ENCODE data around the gene CHMP6.

Gene CHMP6

DNA sequence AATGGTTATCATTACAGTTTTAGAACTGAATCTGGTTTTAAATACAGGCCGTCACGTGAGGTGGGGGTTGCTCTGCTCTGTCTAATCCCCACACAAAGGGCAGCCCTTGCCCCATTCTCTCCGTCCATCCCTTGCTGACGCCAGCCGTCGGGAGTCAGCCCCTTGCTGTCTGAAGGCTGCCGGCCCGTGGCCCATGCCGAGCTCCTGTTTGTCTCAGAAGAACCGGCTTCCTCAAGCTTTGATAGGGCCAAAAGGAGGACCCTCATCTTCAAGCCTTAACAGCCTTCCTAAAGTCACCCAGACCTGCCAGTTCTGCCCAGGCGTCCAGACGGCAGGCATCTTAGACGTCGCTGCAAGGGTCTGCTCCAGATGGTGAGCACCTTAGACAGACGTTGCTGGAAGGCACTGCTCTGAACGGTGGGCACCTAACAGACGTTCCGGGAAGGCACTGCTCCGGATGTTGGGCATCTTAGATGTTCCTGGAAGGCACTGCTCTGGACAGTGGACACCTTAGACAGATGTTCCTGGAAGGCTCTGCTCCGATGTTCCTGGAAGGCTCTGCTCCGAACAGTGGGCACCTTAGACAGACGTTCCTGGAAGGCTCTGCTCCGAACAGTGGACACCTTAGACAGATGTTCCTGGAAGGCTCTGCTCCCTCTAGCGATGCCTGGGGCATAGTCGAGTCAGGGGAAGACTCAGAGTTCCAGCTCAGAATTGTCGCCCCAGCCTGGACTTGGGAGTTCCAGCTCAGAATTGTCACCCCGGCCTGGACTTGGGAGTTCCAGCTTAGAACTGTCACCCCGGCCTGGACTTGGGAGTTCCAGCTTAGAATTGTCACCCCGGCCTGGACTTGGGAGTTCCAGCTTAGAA lies 35.1 kb upstream of the CHMP6 start:
- no peak for DNase-seq (ENCODE audit: low read depth)

GRCh38 chr17:80957461-80957941 lies 34.1 kb upstream of the CHMP6 start:
- no peak for DNase-seq (ENCODE audit: low read depth)

DNA sequence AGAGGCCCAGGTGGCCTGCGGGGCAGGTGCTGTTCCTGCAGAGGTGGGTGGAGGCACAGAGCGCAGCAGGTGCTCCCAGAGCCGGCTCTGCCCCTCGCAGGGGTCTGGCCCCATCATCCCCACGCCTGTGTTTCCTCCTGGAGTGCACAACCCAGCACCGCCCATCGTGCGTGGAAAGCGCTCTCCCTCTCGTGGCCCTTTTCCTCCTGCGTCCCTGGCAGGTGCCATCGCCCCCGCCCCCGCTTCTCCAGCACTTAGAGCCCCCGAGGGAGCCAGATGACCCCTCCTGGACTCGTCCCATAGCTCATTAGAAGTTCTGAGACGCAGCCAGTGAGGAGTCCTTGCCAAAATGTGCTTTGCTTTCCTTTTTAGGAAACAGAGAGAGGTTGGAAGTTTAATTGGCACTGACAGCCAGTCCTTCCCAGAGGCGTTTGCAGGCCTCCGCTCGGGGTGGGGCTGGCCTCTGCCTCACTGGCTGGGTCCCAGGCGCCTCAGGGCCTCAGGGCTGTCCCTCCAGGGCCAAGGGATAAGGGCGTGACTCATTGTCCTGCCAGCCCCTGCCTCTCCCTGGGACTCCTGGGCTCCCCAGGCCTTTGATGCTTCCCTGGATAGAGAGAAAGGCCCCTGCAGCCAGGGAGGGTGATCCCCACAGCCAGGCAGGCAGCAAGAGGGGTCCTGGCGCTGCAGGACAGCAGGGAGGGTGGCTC lies 32.2 kb upstream of the CHMP6 start:
- DNase-seq (ENCODE audit: low read depth): peak; percentile 51

- no peak for DNase-seq (ENCODE audit: low read depth)
Observed at GRCh38 chr17:80960037-80960796, 31.4 kb upstream of the CHMP6 start.

- no peak for DNase-seq (ENCODE audit: low read depth)
Observed at GRCh38 chr17:80960797-80961452, 30.7 kb upstream of the CHMP6 start.

DNA sequence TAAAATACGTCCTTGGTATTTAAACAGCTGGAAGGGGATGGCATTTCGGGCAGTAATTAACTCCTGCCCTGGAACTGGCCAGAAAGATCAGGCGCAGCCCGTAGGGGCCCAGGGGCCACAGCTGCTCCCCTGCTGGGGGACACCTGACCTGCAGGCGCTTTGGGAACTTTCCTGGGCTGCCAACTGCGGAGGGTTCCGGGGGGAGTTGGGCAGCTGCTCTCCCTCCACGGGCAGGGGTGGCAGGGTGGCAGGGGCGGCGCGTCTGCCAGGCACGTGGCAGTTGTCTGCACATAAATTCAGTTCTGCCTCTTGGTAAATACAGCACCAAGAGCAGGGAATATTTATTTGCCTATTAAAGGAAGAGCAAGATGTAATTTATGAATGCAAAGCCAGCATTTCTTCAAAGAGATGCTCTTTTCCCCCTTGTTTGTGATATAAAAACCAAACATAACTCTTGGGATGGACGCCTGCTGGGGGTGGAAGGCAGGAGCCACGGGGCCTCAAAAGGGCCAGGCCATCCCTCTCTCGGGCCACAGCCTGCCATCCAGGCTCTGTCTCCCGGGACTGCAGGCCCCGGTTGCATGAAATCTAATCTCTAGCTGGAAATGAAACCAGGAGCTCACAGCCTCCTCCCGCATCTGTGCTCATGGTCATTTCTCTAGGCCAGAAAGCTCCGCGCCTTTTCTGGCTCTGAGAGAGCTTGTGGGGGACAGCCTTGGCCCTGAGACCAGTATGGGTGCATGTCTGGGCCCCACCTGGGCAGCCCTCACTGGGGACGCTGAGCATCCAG lies 29.9 kb upstream of the CHMP6 start:
- no peak for DNase-seq (ENCODE audit: low read depth)

- DNase-seq (ENCODE audit: low read depth): no peak
Observed at GRCh38 chr17:80962356-80963329, 29.0 kb upstream of the CHMP6 start.

DNA sequence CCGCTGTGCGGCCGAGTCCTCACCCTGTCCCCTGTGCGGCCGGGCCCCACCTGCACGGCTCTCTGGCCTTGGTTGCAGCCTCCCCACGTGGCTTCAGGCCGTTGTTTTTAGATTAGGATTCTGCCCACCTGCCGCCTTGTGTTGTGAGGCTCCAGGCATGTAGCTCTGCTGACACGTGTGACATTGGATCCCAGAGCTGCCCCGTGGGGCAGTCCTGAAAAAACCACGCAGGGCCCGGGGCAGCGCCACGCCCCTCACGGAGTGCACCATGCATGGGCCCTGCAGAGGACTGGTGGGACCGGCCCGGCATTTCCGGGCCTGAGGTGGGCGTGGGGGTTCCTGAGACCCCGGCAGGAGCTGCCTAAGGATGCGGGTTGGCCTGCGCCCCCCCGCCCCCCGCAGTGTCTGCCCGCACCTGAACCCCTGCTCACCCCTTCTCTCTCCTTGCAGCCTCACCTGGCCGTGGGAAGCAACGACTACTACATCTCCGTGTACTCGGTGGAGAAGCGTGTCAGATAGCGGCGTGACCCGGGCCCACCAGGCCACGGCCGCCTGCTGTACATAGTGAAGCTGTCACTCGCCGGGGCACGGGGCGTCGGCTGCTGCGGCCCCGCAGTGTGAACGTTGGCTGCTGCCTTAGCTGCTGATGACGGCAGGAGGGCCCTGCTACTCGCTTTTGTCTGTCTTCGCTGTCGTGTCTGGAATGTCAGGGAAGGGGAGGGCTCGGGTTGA lies 27.7 kb upstream of the CHMP6 start:
- DNase-seq (ENCODE audit: low read depth): no peak

GRCh38 chr17:80964544-80964856 lies 27.1 kb upstream of the CHMP6 start:
- DNase-seq (ENCODE audit: low read depth): no peak

- DNase-seq (ENCODE audit: low read depth): no peak
Observed at GRCh38 chr17:80964859-80965580, 26.6 kb upstream of the CHMP6 start.

GRCh38 chr17:80965606-80966005 lies 26.0 kb upstream of the CHMP6 start:
- no peak for DNase-seq (ENCODE audit: low read depth)

- no peak for DNase-seq (ENCODE audit: low read depth)
Observed at GRCh38 chr17:80967404-80967872, 24.2 kb upstream of the CHMP6 start.

DNA sequence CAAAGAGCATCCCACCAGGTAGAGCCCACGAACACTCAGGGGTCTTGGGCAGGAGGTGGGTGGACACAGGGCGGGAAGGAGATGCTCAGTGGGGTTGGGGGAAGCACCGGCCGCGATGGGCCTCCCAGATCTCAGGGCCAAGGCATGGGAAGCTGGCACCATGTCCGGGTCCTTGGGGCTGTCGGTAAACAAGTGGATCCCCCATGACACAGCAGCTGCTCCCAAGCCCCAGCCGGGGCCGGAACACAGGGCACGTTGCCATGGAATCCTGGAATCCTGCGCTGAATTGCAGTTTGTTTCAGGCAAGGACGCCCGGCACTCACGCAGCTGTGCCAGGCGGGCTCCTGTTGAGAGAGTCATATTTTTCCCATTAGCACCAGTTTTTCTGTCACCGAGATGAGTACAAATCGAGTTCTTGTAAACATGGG lies 23.0 kb upstream of the CHMP6 start:
- no peak for DNase-seq (ENCODE audit: low read depth)

- no peak for DNase-seq (ENCODE audit: low read depth)
Observed at GRCh38 chr17:80969030-80969673, 22.5 kb upstream of the CHMP6 start.

DNA sequence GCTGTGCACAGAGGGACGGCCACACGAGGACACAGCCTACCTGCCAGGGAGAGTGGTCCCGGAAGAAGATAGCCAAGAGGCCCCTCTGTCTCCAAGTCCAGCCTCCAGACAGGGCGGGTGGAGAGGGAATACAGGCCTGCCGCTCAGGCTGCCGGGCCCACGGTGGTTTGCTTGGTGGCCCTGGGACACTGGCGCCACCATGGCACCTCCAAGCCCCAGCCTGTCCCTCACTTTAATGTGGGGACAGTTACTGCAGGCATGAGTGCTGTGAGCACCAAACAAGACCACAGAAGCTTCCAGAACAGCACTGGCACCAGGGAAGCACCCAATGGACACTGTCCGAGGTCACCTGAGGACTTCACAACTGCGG lies 22.0 kb upstream of the CHMP6 start:
- no peak for DNase-seq (ENCODE audit: low read depth)

DNA sequence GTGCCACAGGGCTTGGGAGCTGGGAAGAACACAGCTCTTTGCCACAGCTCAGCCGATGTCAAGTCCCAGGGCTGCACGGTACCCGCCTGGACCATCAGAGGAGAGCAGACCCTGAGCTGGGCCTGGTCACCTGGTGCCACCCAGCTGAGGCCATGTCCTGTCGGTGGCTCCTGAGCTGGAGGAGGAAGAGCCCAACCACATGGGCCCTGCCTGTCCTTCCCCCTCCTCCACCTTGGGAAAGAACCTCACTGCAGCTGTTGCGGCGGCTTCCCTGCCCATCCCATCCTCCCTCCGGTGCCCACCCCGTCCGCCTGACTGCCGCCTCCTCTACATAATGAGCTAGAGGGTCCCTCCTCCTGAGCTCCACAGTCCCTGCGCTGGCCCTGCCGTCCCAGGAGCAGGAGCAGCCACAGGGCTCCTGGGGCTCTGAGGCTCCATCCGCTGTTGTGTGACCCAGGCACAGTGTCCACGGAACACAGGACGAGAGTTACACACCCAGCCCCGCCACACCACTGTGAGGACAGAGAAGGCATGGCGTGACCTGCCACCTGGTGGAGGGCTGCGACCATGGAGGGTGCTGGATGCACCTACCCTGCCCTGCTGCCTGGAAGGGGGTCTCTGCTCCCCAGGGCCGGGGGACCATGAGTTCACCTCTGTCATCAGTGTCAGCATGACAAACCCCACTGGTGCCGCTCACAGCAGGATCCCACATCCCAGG lies 21.4 kb upstream of the CHMP6 start:
- DNase-seq (ENCODE audit: low read depth): no peak
